SU-DHL-6 (cell line): Measurements from ENCODE around the gene THAP5.

ENCODE experiments used
- CTCF ChIP-seq: fragments of 200-600 bp; sonication (generic); IDR thresholded peaks from one replicate; pipeline ENCODE4 v1.5.1; 2017; ENCODE audit warnings: antibody characterized with exemption, mild to moderate bottlenecking, low read length, moderate library complexity; ENCODE audit not compliant: insufficient read depth, poor library complexity, severe bottlenecking
- EZH2phosphoT487 ChIP-seq: fragments of 200-600 bp; sonication (generic), shearing (Covaris generic); conservative IDR thresholded peaks from 2 replicates; pipeline ENCODE4 v1.6.1; 2018; ENCODE audit warnings: mild to moderate bottlenecking, antibody characterized with exemption, low read length, moderate library complexity, mixed read lengths

- TF ChIP-seq CTCF = no peak
- TF ChIP-seq EZH2phosphoT487 = no peak
Measured at GRCh38 chr7:108537229-108537628, 32.3 kb downstream of the THAP5 start.
